Mesendoderm (in vitro differentiated cells): ENCODE measurements around the gene IDI2. TPM values are rescaled to one million over a fixed set of nuclear protein-coding genes. Genes with fewer than 3 reads are reported as not detected.

Experiments used
- DNase-seq: peaks from one replicate; pipeline ENCODE4 v3.0.0; 2013
- H2AK5ac ChIP-seq: 2 replicates; pipeline ENCODE4 v1.6.1; 2013; ENCODE audit warnings: low read length, inconsistent platforms
- H2BK120ac ChIP-seq: 2 replicates; pipeline ENCODE4 v1.6.1; 2013; ENCODE audit warnings: low read depth, mild to moderate bottlenecking, low read length, moderate library complexity, mixed read lengths
- H2BK15ac ChIP-seq: replicated peaks from 2 replicates; pipeline ENCODE4 v1.6.1; 2013; ENCODE audit warnings: low read depth, mild to moderate bottlenecking, moderate library complexity
- H2BK5ac ChIP-seq: 2 replicates; pipeline ENCODE4 v1.6.1; 2013; ENCODE audit warnings: low read length, inconsistent platforms
- H3K18ac ChIP-seq: 2 replicates; pipeline ENCODE4 v1.6.1; 2013; ENCODE audit warnings: mild to moderate bottlenecking, low read length, mixed read lengths
- H3K23ac ChIP-seq: one replicate; pipeline ENCODE4 v1.6.1; 2013; ENCODE audit warnings: low read length
- H3K27ac ChIP-seq: 2 replicates; pipeline ENCODE4 v1.5.1; 2013; ENCODE audit warnings: low read depth, mild to moderate bottlenecking, inconsistent platforms, low read length, moderate library complexity
- H3K27me3 ChIP-seq: 2 replicates; pipeline ENCODE4 v1.6.1; 2013; ENCODE audit warnings: low read length, control low read depth, mild to moderate bottlenecking, inconsistent platforms; ENCODE audit not compliant: insufficient read depth, poor library complexity
- H3K36me3 ChIP-seq: 2 replicates; pipeline ENCODE4 v1.6.1; 2013; ENCODE audit warnings: low read length, inconsistent platforms; ENCODE audit not compliant: control insufficient read depth, insufficient read depth
- H3K4ac ChIP-seq: one replicate; pipeline ENCODE4 v1.6.1; 2013; ENCODE audit warnings: low read depth, mild to moderate bottlenecking, low read length, moderate library complexity
- H3K4me1 ChIP-seq: 2 replicates; pipeline ENCODE4 v1.6.1; 2013; ENCODE audit warnings: low read depth, low read length, inconsistent platforms; ENCODE audit not compliant: control insufficient read depth
- H3K4me2 ChIP-seq: 2 replicates; pipeline ENCODE4 v1.6.1; 2013; ENCODE audit warnings: low read length
- H3K4me3 ChIP-seq: 2 replicates; pipeline ENCODE4 v1.5.1; 2013; ENCODE audit warnings: mild to moderate bottlenecking, low read length
- H3K56ac ChIP-seq: one replicate; pipeline ENCODE4 v1.6.1; 2013; ENCODE audit warnings: low read length
- H3K79me1 ChIP-seq: 2 replicates; pipeline ENCODE4 v1.6.1; 2013; ENCODE audit warnings: low read length, inconsistent platforms
- H3K79me2 ChIP-seq: 2 replicates; pipeline ENCODE4 v1.6.1; 2013; ENCODE audit warnings: mild to moderate bottlenecking, low read length; ENCODE audit not compliant: control insufficient read depth, insufficient read depth
- H3K9ac ChIP-seq: 2 replicates; pipeline ENCODE4 v1.6.1; 2013; ENCODE audit warnings: low read length, inconsistent platforms
- H4K5ac ChIP-seq: one replicate; pipeline ENCODE4 v1.6.1; 2013; ENCODE audit warnings: low read length
- H4K8ac ChIP-seq: one replicate; pipeline ENCODE4 v1.6.1; 2013; ENCODE audit warnings: low read depth, mild to moderate bottlenecking, control low read depth, low read length, moderate library complexity
- WGBS: extraction: QIAGEN DNeasy Blood & Tissue Kit; methylation state at CpG from one replicate; pipeline ENCODE4 v1.1.7; 2013; ENCODE audit warnings: low lambda C conversion rate, missing lambda C conversion rate; ENCODE audit not compliant: insufficient coverage; ENCODE audit errors: extremely low coverage; 5-methylcytosine and 5-hydroxymethylcytosine counted together
- polyA plus RNA-seq, 2 experiments: library from polyadenylated mRNA; stranded (reverse); fragments of 200-250 nt; gene quantifications; one replicate each; pipeline ENCODE4 v1.2.3, GENCODE V29; 2013

Gene IDI2
- not detected for polyA plus RNA-seq (2013, experiment 1 of 2)
- not detected for polyA plus RNA-seq (2013, experiment 2 of 2)

GRCh38 chr10:1025683-1026082, at the start of gene IDI2:
IDI2 (minus strand) TSS chr10:1025859; CDS start chr10:1024723, 1,136 bp downstream.
- no peak within 1 kb of the TSS for H2AK5ac ChIP-seq
- no peak within 1 kb of the TSS for H3K23ac ChIP-seq
- no peak within 1 kb of the TSS for H3K56ac ChIP-seq
- H3K36me3 ChIP-seq, result no peaks in the 10 kb centered on the region
- no peaks in the 10 kb centered on the region for H3K27me3 ChIP-seq
- no peak within 1 kb of the TSS for H3K4ac ChIP-seq
- no peaks in the 10 kb centered on the region for H3K4me1 ChIP-seq
- no CpG with 5 or more reads among the region's 1 CpG for WGBS
- H4K5ac ChIP-seq, result no peak within 1 kb of the TSS
- H3K18ac ChIP-seq, result no peak within 1 kb of the TSS
- H2BK15ac ChIP-seq, result no peak within 1 kb of the TSS
- DNase-seq, result no peak
- H3K4me3 ChIP-seq, result no peak within 1 kb of the TSS
- H3K79me1 ChIP-seq, result no peaks in the 10 kb centered on the region
- H3K27ac ChIP-seq, result no peak within 1 kb of the TSS
- H3K9ac ChIP-seq, result no peak within 1 kb of the TSS
- no peaks in the 10 kb centered on the region for H3K79me2 ChIP-seq
- no peak within 1 kb of the TSS for H3K4me2 ChIP-seq
- H2BK5ac ChIP-seq, result no peak within 1 kb of the TSS
- H4K8ac ChIP-seq, result no peak within 1 kb of the TSS
- no peak within 1 kb of the TSS for H2BK120ac ChIP-seq

GRCh38 chr10:1074748-1075308, 49.2 kb upstream of the IDI2 start:
- peak; percentile 30 for DNase-seq
- no peak overlapping the region for H2AK5ac ChIP-seq
- H2BK5ac ChIP-seq, result no peak overlapping the region
- no peak overlapping the region for H3K56ac ChIP-seq
- no peak overlapping the region for H3K27ac ChIP-seq
- H3K9ac ChIP-seq, result no peak overlapping the region
- no peak overlapping the region for H3K4me3 ChIP-seq
- H2BK120ac ChIP-seq, result no peak overlapping the region
- H3K79me1 ChIP-seq, result no peaks in the 10 kb centered on the region
- H3K18ac ChIP-seq, result no peak overlapping the region
- H3K4ac ChIP-seq, result no peak overlapping the region
- H3K27me3 ChIP-seq, result no peaks in the 10 kb centered on the region
- WGBS, result no CpG with 5 or more reads among the region's 18 CpGs
- no peak overlapping the region for H3K4me2 ChIP-seq
- no peak overlapping the region for H4K5ac ChIP-seq
- H3K36me3 ChIP-seq, result no peaks in the 10 kb centered on the region
- no peak overlapping the region for H2BK15ac ChIP-seq
- no peaks in the 10 kb centered on the region for H3K4me1 ChIP-seq
- H4K8ac ChIP-seq, result no peak overlapping the region
- no peaks in the 10 kb centered on the region for H3K79me2 ChIP-seq
- H3K23ac ChIP-seq, result no peak overlapping the region

GRCh38 chr10:1074052-1074747, 48.5 kb upstream of the IDI2 start:
- no CpG with 5 or more reads among the region's 24 CpGs for WGBS
- H4K8ac ChIP-seq, result no peak overlapping the region
- no peaks in the 10 kb centered on the region for H3K4me1 ChIP-seq
- no peak overlapping the region for H3K27ac ChIP-seq
- no peak overlapping the region for H2BK120ac ChIP-seq
- DNase-seq, result peak; percentile 38
- no peak overlapping the region for H3K18ac ChIP-seq
- no peak overlapping the region for H2AK5ac ChIP-seq
- H3K9ac ChIP-seq, result no peak overlapping the region
- no peak overlapping the region for H3K4me3 ChIP-seq
- no peak overlapping the region for H3K56ac ChIP-seq
- no peak overlapping the region for H2BK5ac ChIP-seq
- H3K36me3 ChIP-seq, result no peaks in the 10 kb centered on the region
- no peak overlapping the region for H4K5ac ChIP-seq
- H3K23ac ChIP-seq, result no peak overlapping the region
- H3K79me2 ChIP-seq, result no peaks in the 10 kb centered on the region
- no peaks in the 10 kb centered on the region for H3K27me3 ChIP-seq
- H3K4ac ChIP-seq, result no peak overlapping the region
- H2BK15ac ChIP-seq, result no peak overlapping the region
- H3K79me1 ChIP-seq, result no peaks in the 10 kb centered on the region
- H3K4me2 ChIP-seq, result no peak overlapping the region

GRCh38 chr10:1070919-1071318, 45.3 kb upstream of the IDI2 start:
- Histone ChIP-seq H3K79me2 (no peaks in the 10 kb centered on the region), H2BK15ac (no peak overlapping the region), H4K8ac (no peak overlapping the region), H4K5ac (no peak overlapping the region), H3K4ac (no peak overlapping the region), H2BK120ac (no peak overlapping the region), H3K4me1 (no peaks in the 10 kb centered on the region), H3K23ac (no peak overlapping the region), H2BK5ac (no peak overlapping the region), H3K27me3 (no peaks in the 10 kb centered on the region), H3K27ac (no peak overlapping the region), H3K4me2 (no peak overlapping the region), H2AK5ac (no peak overlapping the region), H3K18ac (no peak overlapping the region), H3K4me3 (no peak overlapping the region), H3K9ac (no peak overlapping the region), H3K56ac (no peak overlapping the region), H3K36me3 (no peaks in the 10 kb centered on the region), H3K79me1 (no peaks in the 10 kb centered on the region)
- no CpG with 5 or more reads among the region's 7 CpGs for WGBS
- peak; percentile 91 for DNase-seq

- no CpG with 5 or more reads among the region's 10 CpGs for WGBS
- no peak overlapping the region for H4K8ac ChIP-seq
- no peaks in the 10 kb centered on the region for H3K79me2 ChIP-seq
- H3K4me2 ChIP-seq, result no peak overlapping the region
- H3K4me1 ChIP-seq, result no peaks in the 10 kb centered on the region
- no peak overlapping the region for H2AK5ac ChIP-seq
- H3K9ac ChIP-seq, result no peak overlapping the region
- no peak overlapping the region for H3K23ac ChIP-seq
- no peak overlapping the region for H3K4me3 ChIP-seq
- H3K18ac ChIP-seq, result no peak overlapping the region
- H2BK120ac ChIP-seq, result no peak overlapping the region
- no peak overlapping the region for H4K5ac ChIP-seq
- no peak overlapping the region for H3K4ac ChIP-seq
- H3K36me3 ChIP-seq, result no peaks in the 10 kb centered on the region
- H3K56ac ChIP-seq, result no peak overlapping the region
- no peak overlapping the region for H3K27ac ChIP-seq
- no peak for DNase-seq
- no peaks in the 10 kb centered on the region for H3K27me3 ChIP-seq
- H2BK5ac ChIP-seq, result no peak overlapping the region
- H3K79me1 ChIP-seq, result no peaks in the 10 kb centered on the region
- no peak overlapping the region for H2BK15ac ChIP-seq
These were observed 43.0 kb upstream of the IDI2 start for GRCh38 chr10:1068380-1069361.
